IMR-90 (cell line): ENCODE data around the gene TMEM132A. TPM values are rescaled to one million over a fixed set of nuclear protein-coding genes. Genes with fewer than 3 reads are reported as not detected.

Experiments used
- ATAC-seq: fragments of 200-7000 bp; cut with Tn5 transposase; 2 replicates; pipeline ENCODE4 v1.9.1; 2020; ENCODE audit warnings: low read depth, mild to moderate bottlenecking, moderate library complexity
- BruUV-seq: library from RNA; stranded (reverse); fragments of 400-500 nt; replicated peaks from 2 replicates; lab custom pipeline; 2021; lab: Mats Ljungman, UMichigan
- CTCF ChIA-PET: fragments of 300-600 bp; formaldehyde crosslinking; extraction: SDS; loops from one replicate; lab custom pipeline; 2021; ENCODE audit warnings: antibody characterized with exemption; lab: Yijun Ruan, JAX
- POLR2A ChIA-PET: fragments of 300-600 bp; sonication (Branson Sonifier 250); formaldehyde crosslinking; loops from one replicate; lab custom pipeline; 2022; ENCODE audit warnings: antibody characterized with exemption; ENCODE audit not compliant: unreplicated experiment; lab: Charles Lee
- DNase-seq: peaks from one replicate; pipeline ENCODE4 v3.0.0; 2013
- H2AFZ ChIP-seq: replicated peaks from 2 replicates; pipeline ENCODE3; 2013; ENCODE audit warnings: low read length, mild to moderate bottlenecking; ENCODE audit not compliant: poor library complexity
- H2AK5ac ChIP-seq: 2 replicates; pipeline ENCODE4 v1.6.1; 2013; ENCODE audit warnings: low read depth, low read length, inconsistent platforms
- H2AK9ac ChIP-seq: replicated peaks from 2 replicates; pipeline ENCODE3; 2013; ENCODE audit warnings: mild to moderate bottlenecking, low read depth, low read length, moderate library complexity; ENCODE audit not compliant: poor library complexity
- H2BK120ac ChIP-seq: 2 replicates; pipeline ENCODE4 v1.6.1; 2013; ENCODE audit warnings: low read depth, low read length, inconsistent platforms
- H2BK15ac ChIP-seq: 3 replicates; pipeline ENCODE4 v1.6.1; 2013; ENCODE audit warnings: low read depth, low read length, inconsistent platforms
- H2BK20ac ChIP-seq: 2 replicates; pipeline ENCODE4 v1.6.1; 2013; ENCODE audit warnings: low read depth, mild to moderate bottlenecking, inconsistent platforms, low read length, moderate library complexity
- H2BK5ac ChIP-seq: 2 replicates; pipeline ENCODE4 v1.6.1; 2013; ENCODE audit warnings: mild to moderate bottlenecking, low read depth, low read length, inconsistent platforms; ENCODE audit not compliant: poor library complexity, severe bottlenecking
- H3K14ac ChIP-seq: replicated peaks from 2 replicates; pipeline ENCODE4 v1.6.1; 2013; ENCODE audit warnings: low read depth, low read length, inconsistent platforms
- H3K18ac ChIP-seq: 2 replicates; pipeline ENCODE4 v1.6.1; 2013; ENCODE audit warnings: low read depth, low read length, control low read depth
- H3K23ac ChIP-seq: 2 replicates; pipeline ENCODE4 v1.6.1; 2013; ENCODE audit warnings: low read depth, low read length, inconsistent platforms
- H3K27ac ChIP-seq: 2 replicates; pipeline ENCODE4 v1.5.1; 2013; ENCODE audit warnings: mild to moderate bottlenecking, control low read depth, low read length; ENCODE audit not compliant: insufficient read depth
- H3K27me3 ChIP-seq: 2 replicates; pipeline ENCODE4 v1.6.1; 2013; ENCODE audit warnings: low read length; ENCODE audit not compliant: control insufficient read depth, insufficient read depth
- H3K36me3 ChIP-seq: 2 replicates; pipeline ENCODE4 v1.6.1; 2013; ENCODE audit warnings: low read length, mixed read lengths; ENCODE audit not compliant: control insufficient read depth, insufficient read depth
- H3K4ac ChIP-seq: 2 replicates; pipeline ENCODE4 v1.6.1; 2013; ENCODE audit warnings: low read depth, low read length, inconsistent platforms
- H3K4me1 ChIP-seq: 2 replicates; pipeline ENCODE4 v1.6.1; 2013; ENCODE audit warnings: low read length, mixed read lengths; ENCODE audit not compliant: control insufficient read depth, insufficient read depth
- H3K4me2 ChIP-seq: 2 replicates; pipeline ENCODE4 v1.6.1; 2013; ENCODE audit warnings: low read depth, mild to moderate bottlenecking, control low read depth, low read length, moderate library complexity
- H3K4me3 ChIP-seq: 2 replicates; pipeline ENCODE4 v1.5.1; 2013; ENCODE audit warnings: low read depth, mild to moderate bottlenecking, control low read depth, low read length, moderate library complexity; ENCODE audit not compliant: insufficient read depth
- H3K56ac ChIP-seq: 2 replicates; pipeline ENCODE4 v1.6.1; 2013; ENCODE audit warnings: low read length, inconsistent platforms; ENCODE audit not compliant: insufficient read depth; ENCODE audit errors: extremely low read depth
- H3K79me1 ChIP-seq, 2 experiments: 2 replicates each; pipeline ENCODE4 v1.6.1; 2013; ENCODE audit warnings: low read length in 2 of 2, inconsistent platforms in 1 of 2, low read depth in 1 of 2
- H3K9ac ChIP-seq: 2 replicates; pipeline ENCODE4 v1.6.1; 2013; ENCODE audit warnings: low read depth, low read length, control low read depth
- H3K9me1 ChIP-seq: 2 replicates; pipeline ENCODE4 v1.6.1; 2013; ENCODE audit warnings: low read length, inconsistent platforms; ENCODE audit not compliant: insufficient read depth
- H3K9me3 ChIP-seq: 2 replicates; pipeline ENCODE4 v1.6.1; 2013; ENCODE audit warnings: low read length; ENCODE audit not compliant: control insufficient read depth, insufficient read depth
- H4K20me1 ChIP-seq: 2 replicates; pipeline ENCODE4 v1.6.1; 2013; ENCODE audit warnings: low read length, inconsistent platforms; ENCODE audit not compliant: insufficient read depth
- H4K5ac ChIP-seq: 2 replicates; pipeline ENCODE4 v1.6.1; 2013; ENCODE audit warnings: mild to moderate bottlenecking, low read depth, low read length, control low read depth
- H4K8ac ChIP-seq, 2 experiments: 2 replicates each; pipeline ENCODE4 v1.6.1; 2013; ENCODE audit warnings: low read depth in 2 of 2, low read length in 2 of 2, control low read depth in 1 of 2, inconsistent platforms in 1 of 2
- H4K91ac ChIP-seq: 2 replicates; pipeline ENCODE4 v1.6.1; 2013; ENCODE audit warnings: low read depth, low read length, inconsistent platforms; ENCODE audit not compliant: insufficient read depth
- BHLHE40 ChIP-seq: fragments of 150-350 bp; IDR thresholded peaks from 2 replicates; pipeline ENCODE4 v1.6.1; 2016; ENCODE audit warnings: mild to moderate bottlenecking, low read depth, low read length
- ELK1 ChIP-seq: fragments of 150-350 bp; IDR thresholded peaks from 2 replicates; pipeline ENCODE4 v1.6.1; 2016; ENCODE audit warnings: low read depth, mild to moderate bottlenecking, low read length, moderate library complexity, borderline replicate concordance
- MXI1 ChIP-seq: IDR thresholded peaks from 2 replicates; pipeline ENCODE4 v1.6.1; 2012; ENCODE audit warnings: low read depth, mild to moderate bottlenecking, low read length, moderate library complexity, borderline replicate concordance
- NFE2L2 ChIP-seq: fragments of 150-350 bp; IDR thresholded peaks from 2 replicates; pipeline ENCODE4 v1.6.1; 2016; ENCODE audit warnings: low read depth, mild to moderate bottlenecking, low read length
- POLR2A ChIP-seq: IDR thresholded peaks from 2 replicates; pipeline ENCODE4 v1.6.1; 2012; ENCODE audit warnings: mild to moderate bottlenecking, low read depth, low read length
- RAD21 ChIP-seq: IDR thresholded peaks from 2 replicates; pipeline ENCODE4 v1.6.1; 2012; ENCODE audit warnings: low read length, improper control_type of control experiment
- RCOR1 ChIP-seq: IDR thresholded peaks from 2 replicates; pipeline ENCODE4 v1.6.1; 2012; ENCODE audit warnings: mild to moderate bottlenecking, low read length, improper control_type of control experiment; ENCODE audit not compliant: insufficient replicate concordance
- USF2 ChIP-seq: fragments of 150-350 bp; IDR thresholded peaks from 2 replicates; pipeline ENCODE4 v1.6.1; 2017; ENCODE audit warnings: mild to moderate bottlenecking, antibody characterized with exemption, low read length, low read depth
- WGBS, 2 experiments: methylation state at CpG; one replicate each; pipeline versions ENCODE4 v1.1.5 to v1.1.7; 2013; ENCODE audit warnings: missing lambda C conversion rate in 2 of 2; ENCODE audit not compliant: insufficient read length in 1 of 2; ENCODE audit errors: extremely low coverage in 2 of 2; 5-methylcytosine and 5-hydroxymethylcytosine counted together
- dilution Hi-C: fragments of 300-500 bp; cut with HindIII; formaldehyde crosslinking; loops from one replicate; pipeline ENCODE4 v1.14.3; 2018; ENCODE audit warnings: low sequenced_read_pairs; ENCODE audit not compliant: unreplicated experiment
- in situ Hi-C: fragments of 300-500 bp; cut with MboI; formaldehyde crosslinking; loops from 3 replicates; pipeline ENCODE4 v1.14.3; 2019; ENCODE audit warnings: low sequenced_read_pairs, inconsistent platforms, mixed read lengths
- intact Hi-C: fragments of 100-400 bp; cut with micrococcal nuclease; formaldehyde crosslinking; loops from 2 replicates; pipeline ENCODE4 v1.10.0; 2022
- polyA plus RNA-seq, 3 experiments: library from polyadenylated mRNA; depleted of rRNA; stranded (reverse); fragments of >200 nt; gene quantifications; 2 replicates each; pipeline ENCODE4 v1.2.3, GENCODE V29; 2012; ENCODE audit warnings: low replicate concordance in 1 of 3
- total RNA-seq: library from RNA; depleted of rRNA; stranded (reverse); fragments of >200 nt; gene quantifications from 2 replicates; pipeline ENCODE4 v1.2.3, GENCODE V29; 2012

The TMEM132A gene
- total and polyA plus RNA-seq, 2 of the 4 experiments (the other 2 are of a cell fraction), result 7.7 to 64.2 TPM

GRCh38 chr11:60910711-60911380, 13.4 kb upstream of the TMEM132A start:
- no peak overlapping the region for H3K27ac ChIP-seq
- H2AFZ ChIP-seq, result no peak overlapping the region
- no peak for DNase-seq
- H2BK5ac ChIP-seq, result no peak overlapping the region
- H3K4ac ChIP-seq, result no peak overlapping the region
- H4K8ac ChIP-seq, result no peak overlapping the region
- no peak overlapping the region for H3K9ac ChIP-seq
- no peak overlapping the region for H3K14ac ChIP-seq
- peaks cover 3 to 14% of the 10 kb centered on the region in 2 experiments for H3K79me1 ChIP-seq
- ChIA-PET CTCF (no interaction called here), POLR2A (no interaction called here)
- no peak overlapping the region for H2BK20ac ChIP-seq
- no peak overlapping the region for H3K4me2 ChIP-seq
- H2AK9ac ChIP-seq, result no peak overlapping the region
- peaks cover 5% of the 10 kb centered on the region; the same call in 1 of the 2 replicates for H4K20me1 ChIP-seq
- WGBS, 2 experiments, result 80% methylated on average over 4 of the region's 5 CpGs; no CpG with 5 or more reads in 1 of the 2 experiments
- intact Hi-C loops (no loop called here), in situ Hi-C loops (loop anchor here (25.0 kb wide), 1 partner anchor 1324 kb away; no protein-coding TSS in a partner anchor), dilution Hi-C loops (no loop called here)
- peaks cover 10% of the 10 kb centered on the region for H3K27me3 ChIP-seq
- H3K56ac ChIP-seq, result no peak overlapping the region
- no peak for TF ChIP-seq USF2
- TF ChIP-seq NFE2L2, result no peak
- TF ChIP-seq RCOR1, result no peak
- TF ChIP-seq BHLHE40, result no peak
- no peak for TF ChIP-seq ELK1
- no peak for TF ChIP-seq MXI1
- TF ChIP-seq POLR2A, result no peak
- TF ChIP-seq RAD21, result no peak
- no peak for ATAC-seq
- no peak overlapping the region for H3K4me3 ChIP-seq
- no peak overlapping the region for H2BK120ac ChIP-seq
- H3K36me3 ChIP-seq, result no peaks in the 10 kb centered on the region
- no peaks in the 10 kb centered on the region for H3K9me3 ChIP-seq
- peaks cover 5% of the 10 kb centered on the region for H3K9me1 ChIP-seq
- no peak overlapping the region for H2BK15ac ChIP-seq
- H3K18ac ChIP-seq, result no peak overlapping the region
- H2AK5ac ChIP-seq, result no peak overlapping the region
- no peak overlapping the region for H3K23ac ChIP-seq
- H4K91ac ChIP-seq, result no peak overlapping the region
- BruUV-seq, result no TSS peak
- H3K4me1 ChIP-seq, result peaks cover 3% of the 10 kb centered on the region; the same call in 1 of the 2 replicates
- no peak overlapping the region for H4K5ac ChIP-seq
